Inferior parietal cortex (tissue), 1 donor: ENCODE measurements around the gene IGSF1.
"Not testable (repeated sequence)": the region's sequence is repeated elsewhere in the genome, so short reads cannot be mapped to it uniquely, and the experiment has no call there.

Experiments used
- DNase-seq: peaks from one replicate; pipeline ENCODE4 v3.0.0-alpha.2; 2016; ENCODE audit errors: extremely low spot score

The IGSF1 gene

DNA sequence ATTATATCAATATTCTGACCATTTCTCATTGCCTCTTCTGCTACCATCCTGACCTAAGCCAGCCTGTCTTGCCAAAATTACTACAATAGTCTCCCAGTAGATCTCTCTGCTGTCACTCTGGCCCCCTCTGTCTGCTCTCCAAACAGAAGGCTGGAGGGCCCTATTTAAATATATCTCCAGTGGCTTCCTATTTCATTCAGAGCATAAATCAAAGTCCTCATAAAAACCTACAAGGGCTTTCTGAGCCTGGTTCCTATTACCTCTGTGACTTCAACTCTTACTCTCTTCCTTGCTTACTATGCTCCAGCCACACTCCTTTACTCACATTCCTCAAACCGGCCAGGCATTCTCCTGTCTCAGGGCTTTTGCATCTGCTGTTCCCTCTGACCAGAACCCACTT lies 19.0 kb downstream of the IGSF1 start:
- no peak for DNase-seq

DNA sequence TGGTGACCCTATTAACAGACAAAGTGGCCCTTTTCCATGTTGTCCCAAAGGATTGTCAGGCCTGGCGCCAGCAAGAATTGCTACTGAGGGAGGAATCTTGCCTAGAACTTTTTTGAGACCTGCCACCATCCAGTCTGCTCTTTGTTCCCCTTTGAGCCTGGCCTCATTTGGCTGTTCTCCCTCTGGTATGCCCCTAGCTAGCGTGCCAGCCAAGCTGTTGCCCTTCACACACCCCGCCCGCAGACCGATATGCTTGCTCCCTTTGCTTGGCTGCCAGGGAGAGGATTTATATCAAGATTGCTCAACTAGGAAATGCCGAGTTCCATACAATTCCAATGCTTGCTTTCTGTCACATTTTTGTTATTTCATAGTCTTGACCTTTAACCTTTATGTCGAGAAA lies 24.4 kb downstream of the IGSF1 start:
- no peak for DNase-seq

DNA sequence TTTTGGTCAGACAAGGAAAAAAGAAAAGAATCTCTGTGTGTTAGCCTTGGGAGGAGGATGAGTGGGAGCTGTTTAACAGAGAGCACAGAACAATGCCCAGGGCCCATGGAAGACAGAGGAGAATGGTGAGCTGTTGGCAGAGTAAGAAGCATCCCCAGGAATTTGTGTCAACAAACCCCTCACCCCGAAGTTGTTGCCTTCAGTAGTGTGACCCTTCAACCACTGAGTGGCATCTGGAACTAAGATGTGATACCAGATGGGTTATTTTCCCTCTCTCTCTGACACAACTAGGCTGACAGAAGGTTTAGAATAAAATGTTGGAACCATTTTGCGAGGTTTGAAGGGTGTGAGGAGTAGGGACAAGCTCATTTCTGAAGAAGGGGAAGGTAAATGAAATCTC lies 25.1 kb downstream of the IGSF1 start:
- DNase-seq: no peak

DNA sequence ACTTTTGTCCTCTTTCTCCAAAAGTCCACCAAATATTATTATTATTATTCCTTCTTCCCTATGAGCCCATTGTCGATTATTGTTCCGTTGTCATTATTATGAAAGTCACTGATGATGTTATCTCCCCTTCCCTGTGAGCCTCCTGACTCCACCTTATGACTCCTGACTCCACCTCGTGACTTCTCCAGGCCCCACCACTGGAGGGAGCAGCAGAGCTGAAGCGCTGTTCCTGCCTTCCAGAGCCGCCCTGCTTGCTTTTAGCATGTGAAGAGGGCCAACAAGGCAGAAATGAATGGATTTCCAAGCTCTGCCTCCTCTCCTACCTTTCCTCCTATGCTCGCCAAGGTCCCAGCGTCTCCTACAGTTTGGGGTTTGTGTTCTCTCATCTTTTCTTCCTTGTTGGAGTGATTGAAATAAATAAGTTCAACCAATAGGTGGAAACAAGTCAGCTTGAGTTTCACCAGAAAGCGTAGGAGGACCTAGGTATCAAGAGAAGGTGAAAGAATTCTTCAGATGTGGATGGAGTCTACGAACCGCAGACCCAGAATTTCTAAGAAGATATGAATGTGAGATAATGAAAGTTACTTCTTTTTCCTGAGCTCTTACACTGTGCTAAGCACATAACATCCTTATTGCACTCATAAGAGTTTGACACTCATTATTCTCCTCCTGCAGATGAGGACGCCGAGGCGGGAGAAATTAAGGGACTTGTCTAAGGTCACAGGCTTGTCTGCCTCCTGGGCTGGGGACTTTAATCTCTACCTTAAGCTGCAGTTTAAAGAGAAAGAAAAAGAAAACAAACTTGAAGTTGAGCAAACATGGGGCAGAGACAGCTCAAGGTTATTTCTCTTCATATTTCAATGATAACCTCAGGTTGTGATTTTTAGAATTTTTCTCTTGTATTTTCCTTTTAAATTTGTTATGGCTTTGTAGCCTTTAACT lies 26.1 kb downstream of the IGSF1 start:
- DNase-seq: no peak

DNA sequence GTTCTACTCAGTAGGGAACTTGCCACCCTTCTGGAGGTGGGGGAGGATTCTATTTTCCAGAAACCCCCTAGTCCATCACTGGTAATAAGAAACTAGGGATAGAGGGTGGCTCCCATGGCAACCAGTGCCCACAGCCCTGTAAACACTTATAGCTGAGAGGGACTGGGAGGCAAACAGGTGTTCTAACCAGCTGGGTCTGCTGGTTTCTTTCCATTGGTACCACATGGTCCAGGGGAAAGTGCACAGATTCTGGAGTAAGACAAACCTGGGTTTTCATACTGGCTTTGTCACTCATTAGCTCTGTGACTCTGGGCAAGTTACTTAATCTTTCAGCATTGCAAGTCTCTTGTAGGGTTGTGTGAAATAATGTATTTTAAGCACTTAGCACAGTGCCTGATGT lies 26.9 kb downstream of the IGSF1 start:
- no peak for DNase-seq

DNA sequence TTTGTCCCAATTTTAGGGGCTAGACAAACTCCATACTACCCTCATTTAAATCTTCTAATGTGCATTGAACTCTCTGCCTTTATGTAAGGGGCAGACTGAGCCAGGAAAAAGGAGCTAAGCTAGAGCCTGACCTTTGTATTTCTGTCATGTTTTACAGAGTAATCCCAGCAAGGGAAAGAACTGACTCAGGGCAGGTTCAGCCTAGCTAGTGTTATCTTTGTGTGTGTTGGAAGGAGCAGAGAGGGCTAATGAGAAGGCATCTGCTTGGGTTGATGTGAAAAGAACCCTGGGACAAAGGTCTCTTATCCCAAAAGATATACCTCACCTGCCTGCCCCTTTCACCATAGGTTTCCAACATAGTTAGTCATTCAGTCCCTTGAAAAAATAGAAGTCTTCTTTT lies 31.7 kb downstream of the IGSF1 start:
- DNase-seq: no peak

DNA sequence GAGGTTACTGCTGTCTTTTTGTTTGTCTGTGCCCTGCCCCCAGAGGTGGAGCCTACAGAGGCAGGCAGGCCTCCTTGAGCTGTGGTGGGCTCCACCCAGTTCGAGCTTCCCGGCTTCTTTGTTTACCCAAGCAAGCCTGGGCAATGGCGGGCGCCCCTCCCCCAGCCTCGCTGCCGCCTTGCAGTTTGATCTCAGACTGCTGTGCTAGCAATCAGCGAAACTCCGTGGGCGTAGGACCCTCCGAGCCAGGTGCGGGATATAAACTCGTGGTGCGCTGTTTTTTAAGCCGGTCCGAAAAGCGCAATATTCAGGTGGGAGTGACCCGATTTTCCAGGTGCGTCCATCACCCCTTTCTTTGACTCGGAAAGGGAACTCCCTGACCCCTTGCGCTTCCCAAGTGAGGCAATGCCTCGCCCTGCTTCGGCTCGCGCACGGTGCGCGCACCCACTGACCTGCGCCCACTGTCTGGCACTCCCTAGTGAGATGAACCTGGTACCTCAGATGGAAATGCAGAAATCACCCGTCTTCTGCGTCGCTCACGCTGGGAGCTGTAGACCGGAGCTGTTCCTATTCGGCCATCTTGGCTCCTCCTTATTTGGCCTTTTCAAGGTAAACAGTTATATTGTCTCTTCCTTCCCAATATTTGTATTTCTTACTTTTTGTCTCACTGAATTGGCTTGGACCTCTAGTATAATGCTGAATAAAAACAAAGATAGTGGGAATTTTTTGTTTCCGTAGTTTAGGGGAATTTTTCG lies 37.9 kb downstream of the IGSF1 start:
- not testable (repeated sequence) for DNase-seq

DNA sequence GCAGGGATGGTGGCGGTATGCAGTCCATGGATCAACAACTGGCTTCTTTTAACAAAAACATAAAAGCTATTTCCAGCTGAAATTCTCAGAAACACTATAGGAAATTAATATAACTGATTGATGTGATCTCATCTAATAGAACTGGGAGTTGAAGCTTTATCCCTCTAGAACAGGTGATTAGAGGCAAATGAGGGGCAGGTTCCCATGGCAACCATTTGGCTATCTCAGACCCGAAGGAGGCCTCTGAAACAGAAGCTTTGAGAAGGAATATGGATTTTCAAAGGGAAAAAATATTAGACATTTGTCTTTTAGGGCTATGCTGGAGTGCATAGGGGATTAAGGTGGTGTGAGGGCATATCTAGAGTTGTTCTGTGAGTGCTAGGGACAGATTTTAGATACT lies 50.0 kb downstream of the IGSF1 start:
- no peak for DNase-seq

DNA sequence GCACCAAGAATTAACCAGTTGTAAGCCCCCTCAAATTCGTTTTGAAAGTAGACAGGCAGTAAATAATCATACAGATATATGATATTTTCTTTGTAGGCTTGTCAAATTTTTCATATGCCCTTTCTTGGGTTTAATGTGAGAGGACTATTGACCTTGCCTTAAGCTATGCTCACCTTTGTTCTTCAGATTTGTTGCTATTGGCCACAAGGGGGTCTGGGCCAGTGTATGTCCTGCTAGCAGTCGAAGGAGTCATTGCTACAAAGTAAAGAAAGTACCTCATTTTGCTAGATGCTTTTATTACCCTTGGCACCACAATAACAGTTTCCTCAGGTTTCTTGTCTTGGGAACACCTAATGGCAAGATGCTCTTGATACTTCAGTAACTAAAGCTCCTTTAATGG lies 51.7 kb downstream of the IGSF1 start:
- DNase-seq: no peak

DNA sequence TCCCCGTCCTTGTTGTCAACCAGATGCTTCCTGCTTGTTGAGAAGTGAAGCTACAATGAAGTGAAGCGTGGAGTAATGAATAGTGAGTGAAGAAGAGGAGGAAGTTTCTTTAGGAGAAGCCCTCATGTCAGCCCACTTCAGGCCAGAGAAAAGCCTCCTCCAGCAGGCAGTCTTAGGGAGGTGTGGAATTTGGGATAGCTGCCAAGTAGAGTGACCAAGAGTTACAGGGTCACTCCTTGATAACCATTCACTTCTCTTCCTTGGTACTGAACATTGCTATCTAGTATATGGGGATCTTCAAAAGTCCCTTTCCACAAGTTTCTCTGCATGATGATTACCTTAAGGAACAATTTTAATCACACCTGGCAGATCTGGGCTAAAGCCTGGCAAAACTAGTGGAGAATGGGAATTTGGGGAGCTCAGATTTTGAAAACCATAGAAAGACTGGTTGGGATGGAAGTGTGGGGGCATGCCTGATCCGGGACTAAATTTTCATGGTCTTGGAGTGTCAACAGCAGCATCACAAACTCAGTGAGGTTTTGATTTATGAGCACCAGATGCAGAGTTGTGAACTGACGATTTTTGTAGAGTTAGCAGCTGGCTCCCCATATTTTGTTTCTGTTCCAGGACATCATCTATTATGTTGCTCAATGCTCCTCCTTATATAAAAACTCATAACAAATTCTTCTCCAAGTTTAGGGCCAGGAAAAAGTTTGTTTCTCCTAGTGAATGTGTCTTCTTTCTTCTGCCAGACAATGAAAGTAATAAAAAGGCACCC lies 53.1 kb downstream of the IGSF1 start:
- no peak for DNase-seq

DNA sequence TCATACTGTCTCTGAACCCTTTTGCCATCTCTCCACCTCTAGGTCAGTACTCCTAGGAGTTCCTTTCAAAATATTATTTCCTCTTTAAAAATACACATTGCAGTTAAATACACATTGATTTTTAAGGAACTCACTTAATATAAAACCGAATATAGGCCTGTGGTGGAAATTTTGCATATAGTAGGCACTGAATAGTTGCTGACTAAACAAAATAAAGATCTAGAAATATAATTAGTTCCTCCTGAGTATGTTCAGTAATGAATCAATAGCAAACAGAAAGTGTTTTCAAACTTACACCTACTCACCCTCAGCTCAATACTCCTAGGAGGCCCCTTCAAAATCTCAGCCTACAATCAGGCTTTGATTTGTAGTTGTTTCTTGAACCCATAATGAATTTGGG lies 61.5 kb downstream of the IGSF1 start:
- no peak for DNase-seq

DNA sequence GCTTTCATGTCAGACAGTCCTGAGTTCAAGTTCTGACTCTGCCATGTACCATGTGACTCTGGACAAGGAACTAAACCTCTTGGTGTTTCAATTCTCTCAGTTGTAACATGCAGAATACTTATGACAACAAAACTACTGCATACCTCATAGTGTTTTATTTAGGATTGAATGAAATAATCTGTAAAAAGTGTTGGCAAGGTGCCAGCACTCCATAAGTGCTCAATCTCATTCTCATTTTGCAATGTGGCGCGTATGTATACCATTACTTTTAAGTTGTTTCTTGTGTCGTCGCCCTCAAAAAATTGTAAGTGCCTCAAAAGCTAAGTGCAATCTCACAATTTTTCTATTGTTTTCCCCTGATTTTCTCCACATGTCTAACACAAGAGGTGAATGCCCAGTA lies 62.5 kb downstream of the IGSF1 start:
- DNase-seq: no peak

DNA sequence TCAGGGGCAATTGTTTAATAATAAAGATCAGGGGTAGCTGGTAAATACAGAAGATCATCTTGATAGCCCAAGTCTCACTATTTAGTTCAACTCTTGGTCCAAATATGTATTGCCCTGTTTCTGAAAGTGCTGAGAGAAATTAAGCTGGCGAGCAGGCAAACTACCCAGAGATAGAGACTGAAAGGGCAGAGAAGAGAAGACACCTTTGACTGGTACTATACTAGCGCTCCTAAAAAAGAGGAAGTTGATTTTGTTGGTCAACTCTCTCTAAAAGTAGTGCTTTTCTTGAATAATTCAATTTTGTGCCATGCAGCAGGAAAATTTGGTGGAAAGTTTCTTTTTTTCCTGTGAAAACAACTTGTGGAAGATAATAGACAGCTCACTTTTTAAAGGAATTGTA lies 64.0 kb downstream of the IGSF1 start:
- no peak for DNase-seq
